T follicular helper cell (primary cell): ENCODE measurements around the gene OTOGL.
"Not testable (repeated sequence)": the region's sequence is repeated elsewhere in the genome, so short reads cannot be mapped to it uniquely, and the experiment has no call there.

Experiments used
- DNase-seq: peaks from one replicate; pipeline ENCODE4 v3.0.0-alpha.2; 2020; ENCODE audit warnings: low read depth

The OTOGL gene

GRCh38 chr12:80282226-80282625 lies 182.9 kb downstream of the OTOGL start:
- no peak for DNase-seq

GRCh38 chr12:80282761-80283160 lies 183.4 kb downstream of the OTOGL start:
- DNase-seq: no peak

- no peak for DNase-seq
Observed at GRCh38 chr12:80291108-80291754, 191.9 kb downstream of the OTOGL start.

- DNase-seq: no peak
Observed at GRCh38 chr12:80293347-80293746, 194.0 kb downstream of the OTOGL start.

- no peak for DNase-seq
Observed at GRCh38 chr12:80293759-80294158, 194.4 kb downstream of the OTOGL start.

GRCh38 chr12:80299219-80299618 lies 199.9 kb downstream of the OTOGL start:
- no peak for DNase-seq

GRCh38 chr12:80299976-80300375 lies 200.6 kb downstream of the OTOGL start:
- no peak for DNase-seq

- DNase-seq: not testable (repeated sequence)
Observed at GRCh38 chr12:80307436-80307835, 208.1 kb downstream of the OTOGL start.

- no peak for DNase-seq
Observed at GRCh38 chr12:80313209-80313608, 213.9 kb downstream of the OTOGL start.

GRCh38 chr12:80314741-80315140 lies 215.4 kb downstream of the OTOGL start:
- DNase-seq: no peak

GRCh38 chr12:80316222-80316621 lies 216.9 kb downstream of the OTOGL start:
- no peak for DNase-seq

- DNase-seq: no peak
Observed at GRCh38 chr12:80317307-80317706, 218.0 kb downstream of the OTOGL start.

- DNase-seq: no peak
Observed at GRCh38 chr12:80317899-80318298, 218.6 kb downstream of the OTOGL start.

GRCh38 chr12:80320121-80320678 lies 220.9 kb downstream of the OTOGL start:
- DNase-seq: no peak

- DNase-seq: no peak
Observed at GRCh38 chr12:80321653-80322052, 222.3 kb downstream of the OTOGL start.

GRCh38 chr12:80325167-80325959 lies 226.0 kb downstream of the OTOGL start:
- no peak for DNase-seq

GRCh38 chr12:80332827-80333226 lies 233.5 kb downstream of the OTOGL start:
- DNase-seq: no peak

GRCh38 chr12:80352474-80352873 lies 253.1 kb downstream of the OTOGL start:
- no peak for DNase-seq

- DNase-seq: no peak
Observed at GRCh38 chr12:80353254-80353653, 253.9 kb downstream of the OTOGL start.

- no peak for DNase-seq
Observed at GRCh38 chr12:80356097-80356496, 256.8 kb downstream of the OTOGL start.

- no peak for DNase-seq
Observed at GRCh38 chr12:80359703-80360102, 260.4 kb downstream of the OTOGL start.

GRCh38 chr12:80364056-80364455 lies 264.7 kb downstream of the OTOGL start:
- no peak for DNase-seq

- no peak for DNase-seq
Observed at GRCh38 chr12:80373666-80374065, 274.3 kb downstream of the OTOGL start.
